HCT116 (cell line): Measurements from ENCODE around the gene CPN2. TPM values are rescaled to one million over a fixed set of nuclear protein-coding genes. Genes with fewer than 3 reads are reported as not detected.

Source experiments
- ATAC-seq: fragments of 200-7000 bp; cut with Tn5 transposase; 2 replicates; pipeline ENCODE4 v1.9.1; 2020; ENCODE audit warnings: mild to moderate bottlenecking, moderate library complexity
- BruUV-seq: library from RNA; stranded (reverse); fragments of 400-500 nt; replicated peaks from 2 replicates; lab custom pipeline; 2021; lab: Mats Ljungman, UMichigan
- CTCF ChIA-PET: fragments of 300-600 bp; sonication (Branson Sonifier 250); formaldehyde crosslinking; loops from one replicate; lab custom pipeline; 2021; ENCODE audit warnings: antibody characterized with exemption; lab: Charles Lee
- POLR2A ChIA-PET: fragments of 300-600, 350-600 bp; sonication (Branson Sonifier 250); formaldehyde crosslinking; loops from one replicate; lab custom pipeline; 2021; ENCODE audit warnings: antibody characterized with exemption; lab: Charles Lee
- RAD21 ChIA-PET, 2 experiments: fragments of 300-600 bp; sonication (Branson Sonifier 250); formaldehyde crosslinking; loops; one replicate each; lab custom pipeline; 2023; ENCODE audit warnings: low total read pairs in 2 of 2; ENCODE audit not compliant: uncharacterized antibody in 2 of 2, unreplicated experiment in 2 of 2, low non-redundant PET in 1 of 2; lab: Charles Lee
- DNase-seq: peaks from one replicate; pipeline ENCODE4 v3.0.0-alpha.2; 2010; ENCODE audit warnings: low read depth, low spot score
- H2AFZ ChIP-seq: fragments of 200-600 bp; shearing (Covaris generic), sonication (generic); 2 replicates; pipeline ENCODE4 v1.6.1; 2017; ENCODE audit warnings: low read depth, mixed run types, mixed read lengths, antibody characterized with exemption, low read length; ENCODE audit not compliant: poor library complexity, severe bottlenecking
- H3K27ac ChIP-seq: 2 replicates; pipeline ENCODE4 v1.5.1; 2012; ENCODE audit warnings: low read depth, low read length
- H3K27me3 ChIP-seq: fragments of 200-600 bp; sonication (generic); 2 replicates; pipeline ENCODE4 v1.6.1; 2016; ENCODE audit warnings: mixed run types, low read length, mixed read lengths; ENCODE audit not compliant: insufficient read depth
- H3K36me3 ChIP-seq, 2 experiments: fragments of 200-500 bp in 1 of 2; fragments of 200-600 bp in 1 of 2; sonication (Bioruptor generic) in 1 of 2; sonication (generic) in 1 of 2; 2 replicates each; pipeline versions ENCODE4 v1.5.1 to v1.6.1; 2014 to 2016; ENCODE audit warnings: low read length in 2 of 2, inconsistent platforms in 1 of 2, mixed read lengths in 1 of 2, mixed run types in 1 of 2; ENCODE audit not compliant: insufficient read depth in 2 of 2, control insufficient read depth in 1 of 2
- H3K4me1 ChIP-seq, 2 experiments: fragments of 200-600 bp in 1 of 2; sonication (generic) in 1 of 2; 2 replicates each; pipeline versions ENCODE4 v1.5.1 to v1.6.1; 2012 to 2017; ENCODE audit warnings: low read length in 2 of 2, inconsistent platforms in 1 of 2, mild to moderate bottlenecking in 1 of 2, mixed read lengths in 1 of 2, mixed run types in 1 of 2, moderate library complexity in 1 of 2; ENCODE audit not compliant: insufficient read depth in 2 of 2, control insufficient read depth in 1 of 2
- H3K4me2 ChIP-seq: fragments of 200-600 bp; sonication (generic); 2 replicates; pipeline ENCODE4 v1.6.1; 2017; ENCODE audit warnings: mixed run types, low read length, mixed read lengths
- H3K4me3 ChIP-seq, 2 experiments: fragments of 200-600 bp in 1 of 2; sonication (generic) in 1 of 2; replicated peaks in 1 of 2; 2 replicates each; pipeline ENCODE4 v1.5.1; 2011 to 2016; ENCODE audit warnings: low read length in 2 of 2, control low read depth in 1 of 2, low read depth in 1 of 2, mild to moderate bottlenecking in 1 of 2, mixed read lengths in 1 of 2, mixed run types in 1 of 2
- H3K79me2 ChIP-seq: fragments of 200-600 bp; sonication (generic); 2 replicates; pipeline ENCODE4 v1.6.1; 2017; ENCODE audit warnings: mild to moderate bottlenecking, mixed run types, low read length, moderate library complexity, mixed read lengths; ENCODE audit not compliant: insufficient read depth
- H3K9ac ChIP-seq: fragments of 200-600 bp; sonication (generic); 2 replicates; pipeline ENCODE4 v1.6.1; 2016; ENCODE audit warnings: low read length, mixed read lengths
- H3K9me2 ChIP-seq: fragments of 200-600 bp; sonication (generic), shearing (Covaris generic); 2 replicates; pipeline ENCODE4 v1.6.1; 2017; ENCODE audit warnings: mixed run types, mild to moderate bottlenecking, moderate library complexity; ENCODE audit not compliant: insufficient read depth
- H3K9me3 ChIP-seq, 2 experiments: fragments of 200-500 bp in 1 of 2; fragments of 200-600 bp in 1 of 2; sonication (Bioruptor generic) in 1 of 2; sonication (generic) in 1 of 2; 2 replicates each; pipeline ENCODE4 v1.6.1; 2014 to 2017; ENCODE audit warnings: low read length in 2 of 2, mixed read lengths in 2 of 2, inconsistent platforms in 1 of 2, low read depth in 1 of 2, mild to moderate bottlenecking in 1 of 2, mixed run types in 1 of 2, moderate library complexity in 1 of 2; ENCODE audit not compliant: control insufficient read depth in 1 of 2, insufficient read depth in 1 of 2
- H4K20me1 ChIP-seq: fragments of 200-600 bp; sonication (generic), shearing (Covaris generic); 2 replicates; pipeline ENCODE4 v1.6.1; 2017; ENCODE audit warnings: mixed run types, mild to moderate bottlenecking, moderate library complexity; ENCODE audit not compliant: insufficient read depth
- EGR1 ChIP-seq: IDR thresholded peaks from 2 replicates; pipeline ENCODE4 v1.6.1; 2012; ENCODE audit warnings: low read depth
- EZH2 ChIP-seq: fragments of 200-600 bp; sonication (generic); IDR thresholded peaks from 2 replicates; pipeline ENCODE4 v1.6.1; 2017; ENCODE audit warnings: antibody characterized with exemption, mixed run types
- FOSL1 ChIP-seq: IDR thresholded peaks from 2 replicates; pipeline ENCODE4 v1.6.1; 2012; ENCODE audit warnings: low read depth
- JUND ChIP-seq: IDR thresholded peaks from 2 replicates; pipeline ENCODE4 v1.6.1; 2012
- POLR2A ChIP-seq: IDR thresholded peaks from 2 replicates; pipeline ENCODE4 v1.7.0; 2011; ENCODE audit warnings: borderline replicate concordance; ENCODE audit not compliant: insufficient read depth, insufficient read length; ENCODE audit errors: extremely low read depth
- POLR2AphosphoS5 ChIP-seq: IDR thresholded peaks from 2 replicates; pipeline ENCODE4 v1.6.1; 2011; ENCODE audit warnings: mild to moderate bottlenecking, low read depth, low read length, moderate library complexity
- REST ChIP-seq: IDR thresholded peaks from 2 replicates; pipeline ENCODE4 v1.6.1; 2012; ENCODE audit warnings: low read depth
- SIN3A ChIP-seq: IDR thresholded peaks from 2 replicates; pipeline ENCODE4 v1.6.1; 2012; ENCODE audit warnings: low read depth
- SP1 ChIP-seq: IDR thresholded peaks from 2 replicates; pipeline ENCODE4 v1.6.1; 2012; ENCODE audit warnings: low read depth
- SRF ChIP-seq: IDR thresholded peaks from 2 replicates; pipeline ENCODE4 v1.6.1; 2012; ENCODE audit warnings: low read depth
- TCF7L2 ChIP-seq: IDR thresholded peaks from 2 replicates; pipeline ENCODE4 v1.7.0; 2011; ENCODE audit warnings: borderline replicate concordance, inconsistent platforms; ENCODE audit not compliant: insufficient read depth, insufficient read length; ENCODE audit errors: extremely low read depth
- YY1 ChIP-seq: IDR thresholded peaks from 2 replicates; pipeline ENCODE4 v1.6.1; 2011; ENCODE audit warnings: low read length, low read depth, moderate library complexity, mild to moderate bottlenecking; ENCODE audit not compliant: insufficient replicate concordance; ENCODE audit errors: extremely low read depth
- intact Hi-C: fragments of 100-400 bp; cut with micrococcal nuclease; formaldehyde crosslinking; loops from 2 replicates; pipeline ENCODE4 v1.10.0; 2022
- total RNA-seq: library from RNA; stranded (reverse); gene quantifications from one replicate; pipeline ENCODE4 v1.2.1, GENCODE V29; 2021; ENCODE audit not compliant: unreplicated experiment
- TF ChIP-seq, protein P1 (sequence below), 3 experiments: fragments of 200-600 bp in 1 of 3; sonication (generic) in 1 of 3; IDR thresholded peaks in 2 of 3; conservative IDR thresholded peaks in 1 of 3; 2 replicates each; pipeline ENCODE4 v1.5.1; 2012 to 2017; ENCODE audit warnings: low read depth in 2 of 3, low read length in 2 of 3, antibody characterized with exemption in 1 of 3, borderline replicate concordance in 1 of 3, control low read depth in 1 of 3, mild to moderate bottlenecking in 1 of 3, mixed read lengths in 1 of 3, mixed run types in 1 of 3, moderate library complexity in 1 of 3; ENCODE audit not compliant: insufficient read depth in 1 of 3
- TF ChIP-seq, protein P2 (sequence below): IDR thresholded peaks from 2 replicates; pipeline ENCODE4 v1.6.1; 2012

Gene CPN2
- total RNA-seq, 1 experiment from 2014 or later: not detected

DNA sequence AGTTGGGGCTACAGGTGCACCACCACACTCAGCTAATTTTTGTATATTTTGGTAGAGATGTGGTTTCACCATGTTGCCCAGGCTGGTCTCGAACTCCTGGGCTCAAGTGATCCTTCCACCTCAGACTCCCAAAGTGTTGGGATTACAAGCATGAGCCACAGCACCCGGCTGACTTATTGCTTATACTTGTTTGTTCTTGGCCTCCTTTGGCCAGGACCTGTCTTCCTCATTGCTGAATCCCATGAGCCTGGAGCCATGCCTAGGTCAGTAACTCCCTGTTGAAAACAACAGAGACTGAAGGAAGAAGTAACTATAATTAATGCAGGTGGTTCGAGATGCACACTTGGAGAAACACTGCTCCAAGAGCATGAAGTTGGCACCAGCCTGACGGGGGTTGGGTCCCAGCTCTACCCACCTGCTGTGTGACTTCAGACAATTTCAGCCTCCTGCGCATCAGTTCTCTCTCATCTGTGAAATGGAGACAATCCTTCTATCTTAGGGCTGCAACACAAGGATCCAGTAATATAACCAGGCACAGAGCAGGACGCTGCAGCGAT, 38.9 kb downstream of the CPN2 start:
- BruUV-seq: no TSS peak
- CTCF ChIA-PET: no interaction called here
- Histone ChIP-seq H3K4me3 (no peak overlapping the region), H3K4me1 (peaks cover 29 to 46% of the 10 kb centered on the region in 2 experiments), H3K27ac (no peak overlapping the region), H3K9me2 (no peaks in the 10 kb centered on the region), H2AFZ (no peak overlapping the region), H3K9me3 (no peaks in the 10 kb centered on the region), H3K4me2 (no peak overlapping the region), H3K9ac (no peak overlapping the region), H3K27me3 (no peaks in the 10 kb centered on the region), H3K79me2 (no peaks in the 10 kb centered on the region), H4K20me1 (no peaks in the 10 kb centered on the region), H3K36me3 (no peaks in the 10 kb centered on the region)
- no peak for DNase-seq
- TF ChIP-seq, protein P1, sequence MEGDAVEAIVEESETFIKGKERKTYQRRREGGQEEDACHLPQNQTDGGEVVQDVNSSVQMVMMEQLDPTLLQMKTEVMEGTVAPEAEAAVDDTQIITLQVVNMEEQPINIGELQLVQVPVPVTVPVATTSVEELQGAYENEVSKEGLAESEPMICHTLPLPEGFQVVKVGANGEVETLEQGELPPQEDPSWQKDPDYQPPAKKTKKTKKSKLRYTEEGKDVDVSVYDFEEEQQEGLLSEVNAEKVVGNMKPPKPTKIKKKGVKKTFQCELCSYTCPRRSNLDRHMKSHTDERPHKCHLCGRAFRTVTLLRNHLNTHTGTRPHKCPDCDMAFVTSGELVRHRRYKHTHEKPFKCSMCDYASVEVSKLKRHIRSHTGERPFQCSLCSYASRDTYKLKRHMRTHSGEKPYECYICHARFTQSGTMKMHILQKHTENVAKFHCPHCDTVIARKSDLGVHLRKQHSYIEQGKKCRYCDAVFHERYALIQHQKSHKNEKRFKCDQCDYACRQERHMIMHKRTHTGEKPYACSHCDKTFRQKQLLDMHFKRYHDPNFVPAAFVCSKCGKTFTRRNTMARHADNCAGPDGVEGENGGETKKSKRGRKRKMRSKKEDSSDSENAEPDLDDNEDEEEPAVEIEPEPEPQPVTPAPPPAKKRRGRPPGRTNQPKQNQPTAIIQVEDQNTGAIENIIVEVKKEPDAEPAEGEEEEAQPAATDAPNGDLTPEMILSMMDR (IDR thresholded peaks at IDR 0.05 in 2 of 3, conservative IDR thresholded peaks at IDR 0.05 in 1 of 3; ENCODE audit: borderline replicate concordance in 1 of 3, insufficient read depth in 1 of 3, low read depth in 2 of 3, low read length in 2 of 3): no peak
- TF ChIP-seq SIN3A (no peak), FOSL1 (no peak), YY1 (no peak), SRF (no peak), REST (no peak), EZH2 (no peak), SP1 (no peak), POLR2AphosphoS5 (no peak), EGR1 (no peak), POLR2A (no peak), JUND (no peak), TCF7L2 (no peak)
- TF ChIP-seq, protein P2, sequence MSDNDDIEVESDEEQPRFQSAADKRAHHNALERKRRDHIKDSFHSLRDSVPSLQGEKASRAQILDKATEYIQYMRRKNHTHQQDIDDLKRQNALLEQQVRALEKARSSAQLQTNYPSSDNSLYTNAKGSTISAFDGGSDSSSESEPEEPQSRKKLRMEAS: no peak
- ATAC-seq: no peak
- intact Hi-C loops: no loop called here
- RAD21 ChIA-PET: no interaction called here
- POLR2A ChIA-PET: no interaction called here
